HEK293 (cell line): ENCODE data around the gene CHSY1.
A peak's percentile ranks its signal among the peaks of the same experiment; 100 is the strongest.

ENCODE experiments used
- CTCF ChIP-seq: fragments of 450-650 bp; formaldehyde crosslinking; IDR thresholded peaks from 2 replicates; pipeline ENCODE4 v1.5.1; 2016; ENCODE audit warnings: missing biosample characterization, missing genetic modification characterization
- EGR2 ChIP-seq: fragments of 450-650 bp; formaldehyde crosslinking; IDR thresholded peaks from 2 replicates; pipeline ENCODE4 v1.5.1; 2016; ENCODE audit warnings: low read depth, missing biosample characterization, missing genetic modification characterization
- ELK4 ChIP-seq: IDR thresholded peaks from 2 replicates; pipeline ENCODE4 v1.6.1; 2011; ENCODE audit warnings: mild to moderate bottlenecking, low read depth, low read length, borderline replicate concordance
- GLI2 ChIP-seq: fragments of 450-650 bp; formaldehyde crosslinking; IDR thresholded peaks from 2 replicates; pipeline ENCODE4; 2017; ENCODE audit warnings: missing biosample characterization, missing genetic modification characterization, low read depth, borderline replicate concordance
- PATZ1 ChIP-seq: fragments of 450-650 bp; formaldehyde crosslinking; IDR thresholded peaks from 2 replicates; pipeline ENCODE4 v1.5.1; 2016; ENCODE audit warnings: missing biosample characterization, missing genetic modification characterization
- REST ChIP-seq: fragments of 450-650 bp; formaldehyde crosslinking; IDR thresholded peaks from 2 replicates; pipeline ENCODE4 v1.5.1; 2016; ENCODE audit warnings: missing biosample characterization, missing genetic modification characterization
- SP7 ChIP-seq: fragments of 450-650 bp; formaldehyde crosslinking; IDR thresholded peaks from 2 replicates; pipeline ENCODE4 v1.5.1; 2016; ENCODE audit warnings: missing biosample characterization, missing genetic modification characterization
- ZBTB44 ChIP-seq: fragments of 450-650 bp; IDR thresholded peaks from 2 replicates; pipeline ENCODE4 v1.5.1; 2018; ENCODE audit warnings: missing biosample characterization, mild to moderate bottlenecking, missing genetic modification characterization
- ZFHX2 ChIP-seq: fragments of 450-650 bp; formaldehyde crosslinking; conservative IDR thresholded peaks from 2 replicates; pipeline ENCODE4 v1.5.1; 2016; ENCODE audit warnings: missing biosample characterization, missing genetic modification characterization
- ZFP3 ChIP-seq: fragments of 450-650 bp; formaldehyde crosslinking; IDR thresholded peaks from 2 replicates; pipeline ENCODE4 v1.5.1; 2016; ENCODE audit warnings: low read depth, missing biosample characterization, missing genetic modification characterization
- ZNF112 ChIP-seq: fragments of 450-650 bp; formaldehyde crosslinking; IDR thresholded peaks from 2 replicates; pipeline ENCODE4 v1.5.0; 2017; ENCODE audit warnings: missing biosample characterization, missing genetic modification characterization
- ZNF175 ChIP-seq: fragments of 450-650 bp; formaldehyde crosslinking; IDR thresholded peaks from 2 replicates; pipeline ENCODE4 v1.5.1; 2016; ENCODE audit warnings: missing biosample characterization, missing genetic modification characterization
- ZNF211 ChIP-seq: fragments of 450-650 bp; formaldehyde crosslinking; IDR thresholded peaks from 2 replicates; pipeline ENCODE4 v1.5.1; 2016; ENCODE audit warnings: low read depth, missing biosample characterization, missing genetic modification characterization
- ZNF223 ChIP-seq: fragments of 450-650 bp; formaldehyde crosslinking; IDR thresholded peaks from 2 replicates; pipeline ENCODE4 v1.5.1; 2016; ENCODE audit warnings: missing biosample characterization, missing genetic modification characterization
- ZNF398 ChIP-seq: fragments of 450-650 bp; formaldehyde crosslinking; IDR thresholded peaks from 2 replicates; pipeline ENCODE4 v1.5.1; 2017; ENCODE audit warnings: missing biosample characterization, missing genetic modification characterization
- ZNF426 ChIP-seq: fragments of 450-650 bp; formaldehyde crosslinking; IDR thresholded peaks from 2 replicates; pipeline ENCODE4 v1.5.1; 2017; ENCODE audit warnings: missing biosample characterization, missing genetic modification characterization, mild to moderate bottlenecking, inconsistent platforms, moderate library complexity
- ZNF433 ChIP-seq: fragments of 450-650 bp; formaldehyde crosslinking; IDR thresholded peaks from 2 replicates; pipeline ENCODE4 v1.5.1; 2016; ENCODE audit warnings: missing biosample characterization, missing genetic modification characterization, low read depth
- ZNF473 ChIP-seq: fragments of 450-650 bp; formaldehyde crosslinking; IDR thresholded peaks from 2 replicates; pipeline ENCODE4 v1.5.1; 2017; ENCODE audit warnings: missing biosample characterization, missing genetic modification characterization
- ZNF48 ChIP-seq: fragments of 450-650 bp; formaldehyde crosslinking; IDR thresholded peaks from 2 replicates; pipeline ENCODE4 v1.5.1; 2016; ENCODE audit warnings: missing biosample characterization, missing genetic modification characterization
- ZNF544 ChIP-seq: fragments of 450-650 bp; formaldehyde crosslinking; IDR thresholded peaks from 2 replicates; pipeline ENCODE4 v1.5.0; 2017; ENCODE audit warnings: missing biosample characterization, missing genetic modification characterization
- ZNF585B ChIP-seq: fragments of 450-650 bp; formaldehyde crosslinking; IDR thresholded peaks from 2 replicates; pipeline ENCODE4 v1.5.1; 2016; ENCODE audit warnings: missing biosample characterization, missing genetic modification characterization
- ZNF830 ChIP-seq: fragments of 450-650 bp; IDR thresholded peaks from 2 replicates; pipeline ENCODE4 v1.5.0; 2018; ENCODE audit warnings: missing biosample characterization, missing genetic modification characterization, low read depth, mild to moderate bottlenecking, moderate library complexity

The CHSY1 gene

GRCh38 chr15:101277943-101278564, 26.2 kb upstream of the CHSY1 start (continued):
- TF ChIP-seq ZNF223 (tag by site-specific recombination) (no peak), ZNF433 (tag by site-specific recombination) (no peak), ZNF473 (tag by site-specific recombination) (no peak), ZNF830 (tag by site-specific recombination) (no peak), ELK4 (no peak), ZFHX2 (no peak), ZNF398 (tag by site-specific recombination) (no peak), EGR2 (no peak), ZNF211 (tag by site-specific recombination) (no peak), ZNF426 (no peak), ZNF585B (tag by site-specific recombination) (no peak), ZNF175 (no peak), SP7 (tag by site-specific recombination) (peak; percentile 62; the same call in 1 of the 2 replicates), ZFP3 (no peak), REST (tag by site-specific recombination) (no peak), ZBTB44 (0 out of 2 replicates have a peak, but pooled peaks have one; percentile 8), GLI2 (tag by site-specific recombination) (no peak), CTCF (tag by site-specific recombination) (peak; percentile 27; the same call in 1 of the 2 replicates), ZNF48 (tag by site-specific recombination) (no peak), ZNF544 (tag by site-specific recombination) (no peak), PATZ1 (no peak), ZNF112 (no peak)
